IPS DF 4.7 (cell line): ENCODE results near the gene NUBP2.

Experiments
- DNase-seq: peaks from one replicate; pipeline ENCODE4 v3.0.0-alpha.2; 2013; ENCODE audit warnings: low spot score; ENCODE audit errors: extremely low read depth

NUBP2 gene

GRCh38 chr16:1782408-1783264 lies at the start of gene NUBP2, which contains the start of gene SPSB3:
Gene NUBP2, plus strand, starts transcription at chr16:1782960. Its CDS starts 61 bp downstream, at chr16:1783021.
Gene SPSB3, minus strand, starts transcription at chr16:1782571. Its CDS starts 1,088 bp downstream, at chr16:1781483.
- peak; percentile 100 for DNase-seq

- DNase-seq, result no peak
Measured at GRCh38 chr16:1734123-1734522, 48.6 kb upstream of the NUBP2 start.

GRCh38 chr16:1734816-1735215 lies 47.9 kb upstream of the NUBP2 start:
- no peak for DNase-seq

GRCh38 chr16:1740234-1740633 lies 42.5 kb upstream of the NUBP2 start:
- DNase-seq, result no peak

GRCh38 chr16:1740781-1741490 lies 41.8 kb upstream of the NUBP2 start:
- no peak for DNase-seq

GRCh38 chr16:1741553-1742165 lies 41.1 kb upstream of the NUBP2 start:
- no peak for DNase-seq

GRCh38 chr16:1743376-1744337 lies 39.1 kb upstream of the NUBP2 start:
- DNase-seq, result no peak

- no peak for DNase-seq
Measured at GRCh38 chr16:1744338-1744840, 38.4 kb upstream of the NUBP2 start.

- no peak for DNase-seq
Measured at GRCh38 chr16:1745181-1745899, 37.4 kb upstream of the NUBP2 start.

GRCh38 chr16:1745900-1746692 lies 36.7 kb upstream of the NUBP2 start:
- no peak for DNase-seq

- no peak for DNase-seq
Measured at GRCh38 chr16:1746693-1747195, 36.0 kb upstream of the NUBP2 start.

GRCh38 chr16:1747934-1748333 lies 34.8 kb upstream of the NUBP2 start:
- DNase-seq, result no peak

- DNase-seq, result no peak
Measured at GRCh38 chr16:1749152-1750117, 33.3 kb upstream of the NUBP2 start.

- no peak for DNase-seq
Measured at GRCh38 chr16:1751946-1752345, 30.8 kb upstream of the NUBP2 start.

- no peak for DNase-seq
Measured at GRCh38 chr16:1752853-1753252, 29.9 kb upstream of the NUBP2 start.

- no peak for DNase-seq
Measured at GRCh38 chr16:1754204-1754603, 28.6 kb upstream of the NUBP2 start.

GRCh38 chr16:1757714-1758461 lies 24.9 kb upstream of the NUBP2 start:
- DNase-seq, result no peak
